H7 (cell line): ENCODE data around the gene APBA2. TPM values are rescaled to one million over a fixed set of nuclear protein-coding genes. Genes with fewer than 3 reads are reported as not detected.
A peak's percentile ranks its signal among the peaks of the same experiment; 100 is the strongest.

Experiments
- DNase-seq: peaks from one replicate; pipeline ENCODE4 v3.0.0; 2012
- H3K27me3 ChIP-seq: 2 replicates; pipeline ENCODE4 v1.6.0; 2011; ENCODE audit warnings: mild to moderate bottlenecking, low read length; ENCODE audit not compliant: control insufficient read depth, insufficient read depth
- H3K36me3 ChIP-seq: replicated peaks from 2 replicates; pipeline ENCODE4 v1.5.1; 2011; ENCODE audit warnings: low read length; ENCODE audit not compliant: control insufficient read depth, insufficient read depth
- H3K4me3 ChIP-seq: 2 replicates; pipeline ENCODE4 v1.5.1; 2011; ENCODE audit warnings: low read depth, mild to moderate bottlenecking, control low read depth, low read length, moderate library complexity; ENCODE audit not compliant: insufficient read depth
- total RNA-seq: library from RNA; depleted of rRNA; stranded (reverse); fragments of >200 nt; shearing (Covaris generic); gene quantifications from 2 replicates; pipeline ENCODE4 v1.2.3, GENCODE V29; 2014

The APBA2 gene
- total RNA-seq, 1 experiment from 2014 or later, result 15.6 TPM

- Histone ChIP-seq H3K27me3 (no peaks in the 10 kb centered on the region), H3K4me3 (peak overlapping the region; percentile 44)
Observed at GRCh38 chr15:29102911-29103823, 217.4 kb downstream of the APBA2 start.

GRCh38 chr15:29103824-29104565, 218.2 kb downstream of the APBA2 start:
- Histone ChIP-seq H3K27me3 (no peaks in the 10 kb centered on the region), H3K36me3 (no peaks in the 10 kb centered on the region), H3K4me3 (peak overlapping the region; percentile 44)
- peak; percentile 97 for DNase-seq

More at GRCh38 chr15:29102911-29103823, 217.4 kb downstream of the APBA2 start:
- DNase-seq, result no peak
- no peaks in the 10 kb centered on the region for H3K36me3 ChIP-seq

DNA sequence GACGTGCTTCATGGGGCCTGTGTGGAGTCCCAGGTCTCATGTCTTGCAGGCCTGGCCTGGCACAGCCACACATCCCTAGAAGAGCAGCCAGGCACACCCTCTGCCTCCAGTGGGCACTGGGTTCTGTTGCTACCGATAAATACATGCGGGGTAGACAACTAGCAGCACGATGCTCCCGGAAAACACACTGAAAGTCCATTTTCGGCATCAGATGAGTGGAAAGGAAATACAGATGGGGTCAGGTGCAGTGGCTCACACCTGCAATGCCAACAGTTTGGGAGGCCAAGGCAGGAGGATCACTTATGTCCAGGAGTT, 218.7 kb downstream of the APBA2 start:
- H3K36me3 ChIP-seq, result no peaks in the 10 kb centered on the region
- DNase-seq, result no peak
- H3K4me3 ChIP-seq, result no peak overlapping the region
- no peaks in the 10 kb centered on the region for H3K27me3 ChIP-seq

GRCh38 chr15:29105151-29105854, 219.5 kb downstream of the APBA2 start:
- Histone ChIP-seq H3K4me3 (no peak overlapping the region), H3K36me3 (no peaks in the 10 kb centered on the region), H3K27me3 (no peaks in the 10 kb centered on the region)
- DNase-seq, result no peak

DNA sequence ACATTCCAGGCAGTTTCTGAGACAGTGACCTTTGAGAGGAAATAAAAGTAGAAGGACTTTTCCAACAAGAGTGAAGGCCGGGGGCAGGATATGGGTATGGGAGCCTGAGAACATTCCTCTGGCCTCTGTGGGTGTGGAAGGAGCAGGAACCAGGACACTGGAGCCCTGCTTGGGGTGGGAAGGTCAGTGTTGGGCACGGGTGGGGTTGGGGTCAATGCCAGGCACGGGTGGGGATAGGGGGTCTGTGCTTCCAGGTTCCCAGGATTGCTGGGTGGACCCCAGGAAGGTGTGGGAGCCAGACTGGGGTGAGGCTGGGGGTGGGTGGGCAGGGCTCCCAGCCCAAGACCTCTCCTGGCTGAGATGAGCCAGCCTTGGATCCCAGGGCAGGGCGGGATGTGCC, 220.3 kb downstream of the APBA2 start:
- no peaks in the 10 kb centered on the region for H3K27me3 ChIP-seq
- no peak for DNase-seq
- no peaks in the 10 kb centered on the region for H3K36me3 ChIP-seq
- no peak overlapping the region for H3K4me3 ChIP-seq

DNA sequence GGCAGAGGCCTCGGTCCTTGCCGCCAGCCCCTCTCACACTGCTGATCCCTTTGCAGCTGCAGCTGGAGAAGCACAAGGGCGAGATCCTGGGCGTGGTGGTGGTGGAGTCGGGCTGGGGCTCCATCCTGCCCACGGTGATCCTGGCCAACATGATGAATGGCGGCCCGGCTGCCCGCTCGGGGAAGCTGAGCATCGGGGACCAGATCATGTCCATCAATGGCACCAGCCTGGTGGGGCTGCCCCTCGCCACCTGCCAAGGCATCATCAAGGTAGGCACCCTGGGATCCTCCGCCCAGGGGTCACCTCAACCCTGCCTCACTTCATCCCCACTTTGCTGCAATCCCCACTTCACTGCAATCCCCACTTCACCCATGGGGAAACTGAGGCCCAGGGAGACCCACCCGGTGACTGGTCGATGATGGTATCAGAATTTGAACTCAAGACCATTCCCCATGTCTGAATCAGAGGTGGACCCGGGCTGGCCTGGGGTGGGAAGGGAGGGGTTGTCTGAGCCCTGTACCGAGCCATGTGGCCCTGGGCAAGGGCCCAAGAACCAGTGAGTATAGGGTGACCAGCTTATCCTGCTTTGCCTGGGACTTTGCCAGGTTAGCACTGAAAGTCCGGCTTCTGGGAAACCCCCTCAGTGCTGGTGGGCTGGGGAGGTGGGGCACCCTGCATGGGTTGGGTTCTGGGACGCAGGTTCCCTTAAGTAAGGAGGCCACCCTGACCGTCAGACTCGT, 220.9 kb downstream of the APBA2 start:
- H3K27me3 ChIP-seq, result no peaks in the 10 kb centered on the region
- no peaks in the 10 kb centered on the region for H3K36me3 ChIP-seq
- DNase-seq, result no peak
- no peak overlapping the region for H3K4me3 ChIP-seq

- no peak for DNase-seq
- Histone ChIP-seq H3K4me3 (no peak overlapping the region), H3K27me3 (no peaks in the 10 kb centered on the region), H3K36me3 (no peaks in the 10 kb centered on the region)
Observed at GRCh38 chr15:29107291-29107890, 221.6 kb downstream of the APBA2 start.

DNA sequence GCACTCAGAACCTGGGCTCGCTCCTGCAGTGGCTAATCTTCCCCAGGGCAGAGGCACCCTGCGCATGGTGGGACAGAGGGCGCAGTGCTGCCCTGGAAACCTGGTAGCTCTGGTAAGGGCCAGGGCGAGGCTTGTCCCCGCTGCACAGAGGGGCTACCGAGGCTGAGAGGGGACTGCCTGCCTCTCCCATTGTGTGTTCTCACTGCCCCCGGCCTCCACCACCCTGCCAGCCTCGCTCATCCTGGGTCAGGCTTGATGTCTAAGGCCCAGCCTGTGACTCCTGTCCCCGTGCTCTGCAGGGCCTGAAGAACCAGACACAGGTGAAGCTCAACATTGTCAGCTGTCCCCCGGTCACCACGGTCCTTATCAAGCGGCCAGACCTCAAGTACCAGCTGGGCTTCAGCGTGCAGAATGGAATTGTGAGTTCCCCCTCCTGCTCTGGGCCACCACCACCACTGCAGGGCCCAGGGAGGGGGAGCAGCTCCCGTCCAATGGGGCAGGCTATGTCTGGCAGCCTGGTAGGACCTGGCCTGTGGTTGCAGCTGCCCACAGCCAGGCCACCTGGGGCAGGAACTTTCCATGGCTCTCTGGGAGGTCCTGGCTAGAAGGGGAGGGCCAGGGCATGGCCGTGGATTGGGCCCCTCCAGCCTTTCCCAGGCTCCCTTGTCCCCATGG, 222.3 kb downstream of the APBA2 start:
- no peak for DNase-seq
- Histone ChIP-seq H3K36me3 (no peaks in the 10 kb centered on the region), H3K4me3 (no peak overlapping the region), H3K27me3 (no peaks in the 10 kb centered on the region)

- H3K36me3 ChIP-seq, result no peaks in the 10 kb centered on the region
- DNase-seq, result no peak
- no peak overlapping the region for H3K4me3 ChIP-seq
- no peaks in the 10 kb centered on the region for H3K27me3 ChIP-seq
Observed at GRCh38 chr15:29109762-29110161, 224.0 kb downstream of the APBA2 start.

GRCh38 chr15:29110176-29110575, 224.4 kb downstream of the APBA2 start:
- H3K36me3 ChIP-seq, result no peaks in the 10 kb centered on the region
- H3K27me3 ChIP-seq, result no peaks in the 10 kb centered on the region
- no peak overlapping the region for H3K4me3 ChIP-seq
- DNase-seq, result no peak

- Histone ChIP-seq H3K27me3 (peaks cover under 1% of the 10 kb centered on the region; the same call in 1 of the 2 replicates), H3K4me3 (no peak overlapping the region), H3K36me3 (no peaks in the 10 kb centered on the region)
- DNase-seq, result no peak
Observed at GRCh38 chr15:29110733-29111132, 225.0 kb downstream of the APBA2 start.

GRCh38 chr15:29111705-29112281, 226.0 kb downstream of the APBA2 start:
- DNase-seq, result no peak
- no peaks in the 10 kb centered on the region for H3K36me3 ChIP-seq
- H3K4me3 ChIP-seq, result no peak overlapping the region
- peaks cover 3% of the 10 kb centered on the region for H3K27me3 ChIP-seq
